NCI-H2029 (cell line): ENCODE data around the gene AP2B1.
"Not testable (repeated sequence)": the region's sequence is repeated elsewhere in the genome, so short reads cannot be mapped to it uniquely, and the experiment has no call there.

Experiments
- DNase-seq: peaks from one replicate; lab custom pipeline; 2025; lab: John Stamatoyannopoulos, UW

AP2B1 gene

GRCh38 chr17:35748979-35749378 lies 161.9 kb downstream of the AP2B1 start:
- no peak for DNase-seq

GRCh38 chr17:35749560-35750412 lies 162.7 kb downstream of the AP2B1 start:
- no peak for DNase-seq

- DNase-seq: no peak
These were observed 163.6 kb downstream of the AP2B1 start for GRCh38 chr17:35750526-35751395.

GRCh38 chr17:35751541-35751940 lies 164.4 kb downstream of the AP2B1 start:
- DNase-seq: not testable (repeated sequence)

- DNase-seq: peak; percentile 50
These were observed 165.3 kb downstream of the AP2B1 start for GRCh38 chr17:35752471-35752870.

GRCh38 chr17:35752945-35753764 lies 166.0 kb downstream of the AP2B1 start, which contains the start of gene GAS2L2:
GAS2L2 (minus strand) TSS chr17:35753239; CDS start chr17:35752850, 389 bp downstream.
- no peak for DNase-seq

GRCh38 chr17:35757243-35757642 lies 170.1 kb downstream of the AP2B1 start:
- no peak for DNase-seq

- no peak for DNase-seq
These were observed 173.5 kb downstream of the AP2B1 start, which contains the start of gene C17orf50 for GRCh38 chr17:35760587-35760986. C17orf50 (plus strand) TSS chr17:35760887; CDS start chr17:35760942, 55 bp downstream.

GRCh38 chr17:35761601-35762000 lies 174.5 kb downstream of the AP2B1 start:
- DNase-seq: no peak

GRCh38 chr17:35763767-35764122 lies 176.6 kb downstream of the AP2B1 start:
- DNase-seq: no peak

- DNase-seq: peak; percentile 77
These were observed 177.2 kb downstream of the AP2B1 start for GRCh38 chr17:35764123-35764991.

GRCh38 chr17:35765086-35765710 lies 178.1 kb downstream of the AP2B1 start:
- no peak for DNase-seq

GRCh38 chr17:35765756-35766488 lies 178.8 kb downstream of the AP2B1 start:
- DNase-seq: no peak

- DNase-seq: no peak
These were observed 179.4 kb downstream of the AP2B1 start for GRCh38 chr17:35766489-35766877.

- DNase-seq: no peak
These were observed 179.9 kb downstream of the AP2B1 start for GRCh38 chr17:35766903-35767510.

- DNase-seq: no peak
These were observed 181.7 kb downstream of the AP2B1 start for GRCh38 chr17:35768797-35769196.

- no peak for DNase-seq
These were observed 182.9 kb downstream of the AP2B1 start for GRCh38 chr17:35769895-35770486.

- no peak for DNase-seq
These were observed 186.0 kb downstream of the AP2B1 start for GRCh38 chr17:35773129-35773528.
